Dedifferentiated amniotic fluid mesenchymal stem cell (primary cell): Measurements from ENCODE around the gene ACOT4.
"Not testable (repeated sequence)": the region's sequence is repeated elsewhere in the genome, so short reads cannot be mapped to it uniquely, and the experiment has no call there.

Source experiments
- DNase-seq: peaks from one replicate; pipeline ENCODE4 v3.0.0-alpha.2; 2016; ENCODE audit errors: extremely low spot score

The ACOT4 gene

GRCh38 chr14:73591690-73592449, at the start of gene ACOT4:
ACOT4 (plus strand) TSS chr14:73591873; CDS start chr14:73591960, 87 bp downstream.
- DNase-seq = no peak

- DNase-seq = not testable (repeated sequence)
These were observed 48.7 kb upstream of the ACOT4 start for GRCh38 chr14:73542961-73543360.

- DNase-seq = not testable (repeated sequence)
These were observed 46.3 kb upstream of the ACOT4 start for GRCh38 chr14:73545353-73545752.

GRCh38 chr14:73549097-73549496, 42.6 kb upstream of the ACOT4 start:
- DNase-seq = not testable (repeated sequence)

- DNase-seq = not testable (repeated sequence)
These were observed 41.7 kb upstream of the ACOT4 start for GRCh38 chr14:73549889-73550524.

- DNase-seq = no peak
These were observed 37.8 kb upstream of the ACOT4 start for GRCh38 chr14:73553845-73554244.

GRCh38 chr14:73557201-73557600, 34.5 kb upstream of the ACOT4 start:
- not testable (repeated sequence) for DNase-seq

GRCh38 chr14:73558238-73558637, 33.4 kb upstream of the ACOT4 start:
- DNase-seq = not testable (repeated sequence)

GRCh38 chr14:73562256-73562655, 29.4 kb upstream of the ACOT4 start:
- DNase-seq = not testable (repeated sequence)

- DNase-seq = not testable (repeated sequence)
These were observed 29.0 kb upstream of the ACOT4 start for GRCh38 chr14:73562696-73563095.

GRCh38 chr14:73566431-73566830, 25.2 kb upstream of the ACOT4 start:
- DNase-seq = not testable (repeated sequence)

GRCh38 chr14:73566935-73567334, 24.7 kb upstream of the ACOT4 start:
- not testable (repeated sequence) for DNase-seq

- DNase-seq = no peak
These were observed 24.3 kb upstream of the ACOT4 start for GRCh38 chr14:73567358-73567757.

GRCh38 chr14:73567951-73568885, 23.5 kb upstream of the ACOT4 start:
- no peak for DNase-seq

GRCh38 chr14:73568886-73569184, 22.8 kb upstream of the ACOT4 start:
- not testable (repeated sequence) for DNase-seq

- DNase-seq = peak; percentile 80
These were observed 22.3 kb upstream of the ACOT4 start, which contains the start of gene ACOT2 for GRCh38 chr14:73569185-73569958. ACOT2 (plus strand) TSS chr14:73569213; CDS start chr14:73569241, 28 bp downstream.

- DNase-seq = not testable (repeated sequence)
These were observed 20.8 kb upstream of the ACOT4 start for GRCh38 chr14:73570913-73571312.

- DNase-seq = not testable (repeated sequence)
These were observed 18.6 kb upstream of the ACOT4 start for GRCh38 chr14:73573034-73573433.

GRCh38 chr14:73573740-73574139, 17.9 kb upstream of the ACOT4 start:
- not testable (repeated sequence) for DNase-seq

- not testable (repeated sequence) for DNase-seq
These were observed 17.4 kb upstream of the ACOT4 start for GRCh38 chr14:73574251-73574650.

- no peak for DNase-seq
These were observed 15.3 kb upstream of the ACOT4 start for GRCh38 chr14:73576391-73576790.
